Endothelial cell of umbilical vein (primary cell): ENCODE measurements around the gene TMCC2. TPM values are rescaled to one million over a fixed set of nuclear protein-coding genes. Genes with fewer than 3 reads are reported as not detected.

ENCODE experiments used
- BruUV-seq: library from RNA; stranded (reverse); fragments of 400-500 nt; replicated peaks from 2 replicates; lab custom pipeline; 2021; lab: Mats Ljungman, UMichigan
- CTCF ChIA-PET: fragments of 300-600, 350-600 bp; sonication (Branson Sonifier 250); formaldehyde crosslinking; loops from one replicate; lab custom pipeline; 2021; ENCODE audit warnings: antibody characterized with exemption, inconsistent platforms; lab: Charles Lee
- POLR2A ChIA-PET: fragments of 300-600, 350-600 bp; sonication (Branson Sonifier 250); formaldehyde crosslinking; loops from one replicate; lab custom pipeline; 2021; ENCODE audit warnings: antibody characterized with exemption, inconsistent platforms; lab: Charles Lee
- DNase-seq: peaks from one replicate; pipeline ENCODE4 v3.0.0-alpha.2; 2011; ENCODE audit warnings: low read depth, low spot score
- FAIRE-seq: peaks from 2 replicates; lab custom pipeline; 2011; peaks lifted over from hg19 to GRCh38; lab: Jason Lieb, UNC
- H2AFZ ChIP-seq: 2 replicates; pipeline ENCODE4 v1.6.0; 2012; ENCODE audit warnings: low read depth, low read length, control low read depth, inconsistent platforms
- H3K27ac ChIP-seq: 2 replicates; pipeline ENCODE4 v1.5.1; 2011; ENCODE audit warnings: low read depth, mild to moderate bottlenecking, control low read depth, low read length, moderate library complexity; ENCODE audit not compliant: insufficient read depth
- H3K27me3 ChIP-seq, 2 experiments: 2 replicates each; pipeline versions ENCODE4 v1.6.0 to v1.6.1; 2011; ENCODE audit warnings: low read length in 2 of 2, mixed read lengths in 1 of 2; ENCODE audit not compliant: control insufficient read depth in 2 of 2, insufficient read depth in 2 of 2
- H3K36me3 ChIP-seq, 2 experiments: 2 replicates in 1 of 2; 3 replicates in 1 of 2; pipeline ENCODE4 v1.5.1; 2011; ENCODE audit warnings: low read length in 2 of 2, mild to moderate bottlenecking in 1 of 2, moderate library complexity in 1 of 2; ENCODE audit not compliant: control insufficient read depth in 2 of 2, insufficient read depth in 2 of 2; ENCODE audit errors: extremely low read depth in 1 of 2
- H3K4me1 ChIP-seq: 3 replicates; pipeline ENCODE4 v1.5.1; 2011; ENCODE audit warnings: mild to moderate bottlenecking, low read length; ENCODE audit not compliant: control insufficient read depth, insufficient read depth; ENCODE audit errors: extremely low read depth
- H3K4me2 ChIP-seq: 2 replicates; pipeline ENCODE4 v1.6.1; 2011; ENCODE audit warnings: low read length, control low read depth, mixed read lengths; ENCODE audit not compliant: insufficient read depth
- H3K4me3 ChIP-seq, 3 experiments: fragments of 200-600 bp in 1 of 3; sonication (generic), shearing (Covaris generic) in 1 of 3; replicated peaks in 1 of 3; 2 replicates each; pipeline ENCODE4 v1.5.1; 2011 to 2016; ENCODE audit warnings: control low read depth in 3 of 3, low read length in 3 of 3, mild to moderate bottlenecking in 2 of 3, inconsistent platforms in 1 of 3, low read depth in 1 of 3, moderate library complexity in 1 of 3; ENCODE audit not compliant: insufficient read depth in 1 of 3
- H3K79me2 ChIP-seq: 2 replicates; pipeline ENCODE4 v1.6.0; 2012; ENCODE audit warnings: low read length, inconsistent platforms; ENCODE audit not compliant: control insufficient read depth, insufficient read depth
- H3K9ac ChIP-seq: replicated peaks from 2 replicates; pipeline ENCODE3; 2011; ENCODE audit warnings: low read length, control low read depth; ENCODE audit not compliant: insufficient read depth; ENCODE audit errors: extremely low read depth
- H3K9me1 ChIP-seq: replicated peaks from 3 replicates; pipeline ENCODE4 v1.6.0; 2011; ENCODE audit warnings: mild to moderate bottlenecking, low read length; ENCODE audit not compliant: control insufficient read depth, insufficient read depth; ENCODE audit errors: extremely low read depth
- H3K9me3 ChIP-seq: replicated peaks from 2 replicates; pipeline ENCODE4 v1.5.1; 2012; ENCODE audit warnings: low read length, inconsistent platforms; ENCODE audit not compliant: control insufficient read depth, insufficient read depth
- H4K20me1 ChIP-seq: replicated peaks from 2 replicates; pipeline ENCODE3; 2011; ENCODE audit warnings: mild to moderate bottlenecking, low read length; ENCODE audit not compliant: control insufficient read depth, insufficient read depth; ENCODE audit errors: extremely low read depth
- EZH2 ChIP-seq: IDR thresholded peaks from 2 replicates; pipeline ENCODE4 v1.6.1; 2012; ENCODE audit warnings: borderline replicate concordance, low read depth, mild to moderate bottlenecking, moderate library complexity, low read length, inconsistent platforms; ENCODE audit not compliant: severe bottlenecking
- FOS ChIP-seq: IDR thresholded peaks from 2 replicates; pipeline ENCODE4 v1.6.1; 2011; ENCODE audit warnings: mild to moderate bottlenecking, low read length, moderate library complexity, borderline replicate concordance; ENCODE audit not compliant: insufficient read depth
- GATA2 ChIP-seq: IDR thresholded peaks from 2 replicates; pipeline ENCODE4 v1.7.0; 2011; ENCODE audit warnings: low read depth, mild to moderate bottlenecking, moderate library complexity, mixed read lengths, low read length; ENCODE audit not compliant: insufficient read length, insufficient read depth
- JUN ChIP-seq: IDR thresholded peaks from 2 replicates; pipeline ENCODE4 v1.6.1; 2011; ENCODE audit warnings: borderline replicate concordance, low read depth; ENCODE audit not compliant: insufficient read length, insufficient read depth
- MYC ChIP-seq: IDR thresholded peaks from one replicate; pipeline ENCODE4 v1.6.1; 2011; ENCODE audit warnings: mild to moderate bottlenecking, low read depth, low read length
- POLR2A ChIP-seq: IDR thresholded peaks from 2 replicates; pipeline ENCODE4 v1.6.1; 2012; ENCODE audit warnings: low read depth, mild to moderate bottlenecking, control low read depth, low read length
- POLR2AphosphoS5 ChIP-seq: IDR thresholded peaks from 2 replicates; pipeline ENCODE4 v1.6.1; 2012; ENCODE audit warnings: low read depth, mild to moderate bottlenecking, control low read depth, low read length, moderate library complexity; ENCODE audit not compliant: insufficient read depth
- dilution Hi-C: fragments of 300-500 bp; cut with MboI; formaldehyde crosslinking; loops from one replicate; pipeline ENCODE4 v1.15.0; 2019; ENCODE audit warnings: low sequenced_read_pairs; ENCODE audit not compliant: extremely low pct_ligation_motif_present
- intact Hi-C: fragments of 100-400 bp; cut with micrococcal nuclease; formaldehyde crosslinking; loops from one replicate; pipeline ENCODE4 v1.10.0; 2022
- polyA plus RNA-seq, 4 experiments: library from polyadenylated mRNA; depleted of rRNA in 3 of 4; stranded (reverse) in 3 of 4; unstranded in 1 of 4; fragments of >200 nt; gene quantifications; 2 replicates each; pipeline versions ENCODE4 v1.2.1 to v1.2.3, GENCODE V29; 2011 to 2012; ENCODE audit warnings: missing spikeins in 1 of 4
- total RNA-seq: library from RNA; stranded (reverse); gene quantifications from 2 replicates; pipeline ENCODE4 v1.2.3, GENCODE V29; 2021
- TF ChIP-seq, protein P1 (sequence below): IDR thresholded peaks from 2 replicates; pipeline ENCODE4 v1.6.1; 2011; ENCODE audit not compliant: insufficient read depth, insufficient read length
- TF ChIP-seq, protein P2 (sequence below), 2 donors: IDR thresholded peaks; 1 replicate in 1 of 2; 2 replicates in 1 of 2; pipeline ENCODE4 v1.5.1; 2011; ENCODE audit warnings: low read length in 2 of 2, mild to moderate bottlenecking in 2 of 2, moderate library complexity in 2 of 2, control low read depth in 1 of 2, inconsistent platforms in 1 of 2, low read depth in 1 of 2; ENCODE audit not compliant: insufficient read depth in 1 of 2; ENCODE audit errors: extremely low read depth in 1 of 2

Gene TMCC2
- total and polyA plus RNA-seq, 2 donors (not counting 3 experiments of a cell fraction or from before 2014, with no cell fraction given) = 2.0 to 2.1 TPM

DNA sequence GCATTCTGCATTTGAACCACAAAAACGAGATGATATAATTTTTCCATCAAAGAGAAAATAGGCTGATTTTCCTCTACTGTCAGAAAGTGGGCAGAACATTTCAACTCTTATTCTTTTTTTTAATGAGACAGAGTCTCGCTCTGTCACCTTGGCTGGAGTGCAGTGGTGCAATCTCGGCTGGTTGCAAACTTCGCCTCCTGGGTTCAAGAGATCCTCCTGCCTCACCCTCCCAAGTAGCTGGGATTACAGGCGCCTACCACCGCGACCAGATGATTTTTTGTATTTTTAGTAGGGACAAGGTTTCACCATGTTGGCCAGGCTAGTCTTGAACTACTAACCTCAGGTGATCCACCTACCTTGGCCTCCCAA lies 27.8 kb upstream of the TMCC2 start:
- no peaks in the 10 kb centered on the region for H3K36me3 ChIP-seq
- POLR2A ChIA-PET = no interaction called here
- no peaks in the 10 kb centered on the region for H3K9me3 ChIP-seq
- H3K27ac ChIP-seq = no peak overlapping the region
- H3K9me1 ChIP-seq = no peaks in the 10 kb centered on the region
- no peaks in the 10 kb centered on the region for H4K20me1 ChIP-seq
- TF ChIP-seq POLR2A (no peak), GATA2 (no peak), JUN (no peak), POLR2AphosphoS5 (no peak), FOS (no peak)
- TF ChIP-seq, protein P1, sequence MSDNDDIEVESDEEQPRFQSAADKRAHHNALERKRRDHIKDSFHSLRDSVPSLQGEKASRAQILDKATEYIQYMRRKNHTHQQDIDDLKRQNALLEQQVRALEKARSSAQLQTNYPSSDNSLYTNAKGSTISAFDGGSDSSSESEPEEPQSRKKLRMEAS = no peak
- dilution Hi-C loops (no loop called here), intact Hi-C loops (no loop called here)
- no peak overlapping the region for H3K4me2 ChIP-seq
- no peaks in the 10 kb centered on the region for H3K27me3 ChIP-seq
- CTCF ChIA-PET = interaction anchor here (0.7 to 1.5 kb wide), 4 partner anchors 41 to 138 kb away, joined by 3 read pairs; partner anchors contain the start of gene RBBP5
- no peak overlapping the region for H2AFZ ChIP-seq
- no peaks in the 10 kb centered on the region for H3K4me1 ChIP-seq
- H3K9ac ChIP-seq = no peak overlapping the region
- BruUV-seq = no TSS peak
- DNase-seq (no peak), FAIRE-seq (no peak)
- peaks cover 2% of the 10 kb centered on the region for H3K79me2 ChIP-seq
- H3K4me3 ChIP-seq = no peak overlapping the region

DNA sequence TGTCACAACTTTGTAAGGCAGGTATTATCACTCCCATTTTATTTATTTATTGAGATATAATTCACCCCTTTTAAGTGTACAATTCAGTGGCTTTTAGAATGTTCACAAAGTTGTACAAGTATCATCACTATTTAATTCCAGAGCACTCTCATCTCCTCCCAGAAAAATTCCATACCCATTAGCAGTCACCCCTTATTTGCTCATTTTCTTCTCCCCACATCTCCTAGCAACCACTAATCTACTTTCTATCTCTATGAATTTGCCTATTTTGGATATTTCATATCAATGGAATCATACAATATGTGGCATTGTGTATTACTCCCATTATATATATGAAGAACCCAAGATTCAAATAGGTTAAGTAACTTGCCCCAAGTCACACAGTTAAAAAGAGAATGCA lies 23.2 kb upstream of the TMCC2 start:
- Histone ChIP-seq H3K4me1 (no peaks in the 10 kb centered on the region), H3K79me2 (peaks cover 7% of the 10 kb centered on the region), H3K4me3 (no peak overlapping the region), H3K36me3 (no peaks in the 10 kb centered on the region), H3K4me2 (no peak overlapping the region), H3K9me3 (no peaks in the 10 kb centered on the region), H3K27ac (no peak overlapping the region), H3K9me1 (no peaks in the 10 kb centered on the region), H2AFZ (no peak overlapping the region), H3K27me3 (no peaks in the 10 kb centered on the region), H4K20me1 (no peaks in the 10 kb centered on the region), H3K9ac (no peak overlapping the region)
- DNase-seq (no peak), FAIRE-seq (no peak)
- BruUV-seq = no TSS peak
- intact Hi-C loops = no loop called here
- dilution Hi-C loops = no loop called here
- ChIA-PET CTCF (interaction anchor here (0.7 to 1.9 kb wide), 3 partner anchors 9 to 63 kb away, joined by 3 to 4 read pairs (median 3); no protein-coding TSS in a partner anchor), POLR2A (no interaction called here)
- TF ChIP-seq MYC = no peak
- no peak for TF ChIP-seq GATA2
- TF ChIP-seq, protein P1 = no peak
- TF ChIP-seq POLR2A = no peak
- TF ChIP-seq POLR2AphosphoS5 = no peak
- TF ChIP-seq EZH2 = no peak
- TF ChIP-seq JUN = no peak
- TF ChIP-seq FOS = no peak
- TF ChIP-seq, protein P2, sequence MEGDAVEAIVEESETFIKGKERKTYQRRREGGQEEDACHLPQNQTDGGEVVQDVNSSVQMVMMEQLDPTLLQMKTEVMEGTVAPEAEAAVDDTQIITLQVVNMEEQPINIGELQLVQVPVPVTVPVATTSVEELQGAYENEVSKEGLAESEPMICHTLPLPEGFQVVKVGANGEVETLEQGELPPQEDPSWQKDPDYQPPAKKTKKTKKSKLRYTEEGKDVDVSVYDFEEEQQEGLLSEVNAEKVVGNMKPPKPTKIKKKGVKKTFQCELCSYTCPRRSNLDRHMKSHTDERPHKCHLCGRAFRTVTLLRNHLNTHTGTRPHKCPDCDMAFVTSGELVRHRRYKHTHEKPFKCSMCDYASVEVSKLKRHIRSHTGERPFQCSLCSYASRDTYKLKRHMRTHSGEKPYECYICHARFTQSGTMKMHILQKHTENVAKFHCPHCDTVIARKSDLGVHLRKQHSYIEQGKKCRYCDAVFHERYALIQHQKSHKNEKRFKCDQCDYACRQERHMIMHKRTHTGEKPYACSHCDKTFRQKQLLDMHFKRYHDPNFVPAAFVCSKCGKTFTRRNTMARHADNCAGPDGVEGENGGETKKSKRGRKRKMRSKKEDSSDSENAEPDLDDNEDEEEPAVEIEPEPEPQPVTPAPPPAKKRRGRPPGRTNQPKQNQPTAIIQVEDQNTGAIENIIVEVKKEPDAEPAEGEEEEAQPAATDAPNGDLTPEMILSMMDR (IDR thresholded peaks at IDR 0.05; ENCODE audit: extremely low read depth in 1 of 2, insufficient read depth in 1 of 2, low read depth in 1 of 2, low read length in 2 of 2) = no peak
